Vagina (tissue), 2 donors: ENCODE measurements around the gene PDE4D.

Experiments used
- CTCF ChIP-seq, 3 experiments: fragments of 450-650 bp in 2 of 3; fragments of 200-600 bp in 1 of 3; sonication (generic) in 1 of 3; IDR thresholded peaks; one replicate each; pipeline ENCODE4 v1.5.1; 2017 to 2019; ENCODE audit warnings: antibody characterized with exemption in 3 of 3, mild to moderate bottlenecking in 2 of 3, moderate library complexity in 2 of 3
- POLR2A ChIP-seq, 2 donors: fragments of 450-650 bp; IDR thresholded peaks; one replicate each; pipeline ENCODE4 v1.6.1; 2017; ENCODE audit warnings: antibody characterized with exemption in 2 of 2, mild to moderate bottlenecking in 2 of 2, moderate library complexity in 2 of 2
- POLR2AphosphoS5 ChIP-seq, 2 donors: sonication (generic); formaldehyde crosslinking; IDR thresholded peaks; one replicate each; pipeline ENCODE4 v1.9.0; 2017; ENCODE audit warnings: antibody characterized with exemption in 2 of 2, mild to moderate bottlenecking in 2 of 2, low read depth in 1 of 2; ENCODE audit not compliant: insufficient read depth in 1 of 2

DNA sequence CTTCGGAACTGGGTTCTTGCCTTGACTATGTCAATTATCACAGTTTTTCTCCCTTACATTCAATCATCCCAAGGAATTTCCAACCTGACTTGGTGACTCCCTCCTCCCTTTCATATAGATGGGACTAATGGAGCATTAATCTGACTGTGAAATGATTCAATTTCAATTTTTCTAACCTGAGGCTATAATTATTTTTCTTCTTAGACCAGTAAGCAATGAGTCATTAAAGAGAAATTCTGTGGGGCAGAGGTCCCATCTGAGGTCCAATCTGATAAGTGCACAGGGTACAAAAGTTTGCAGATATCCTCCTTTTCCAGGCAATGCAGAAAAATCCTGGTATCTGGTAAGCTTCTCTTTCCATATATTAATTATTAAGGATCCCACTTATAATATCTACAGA is 18.9 kb downstream of the PDE4D start:
- TF ChIP-seq CTCF (IDR thresholded peaks at IDR 0.05) = no peak
- no peak for TF ChIP-seq POLR2AphosphoS5 (IDR thresholded peaks at IDR 0.05; ENCODE audit: insufficient read depth in 1 of 2, low read depth in 1 of 2)
- TF ChIP-seq POLR2A (IDR thresholded peaks at IDR 0.05) = no peak
